Smooth muscle cell (in vitro differentiated cells): Measurements from ENCODE around the gene DCST1. TPM values are rescaled to one million over a fixed set of nuclear protein-coding genes. Genes with fewer than 3 reads are reported as not detected.
A peak's percentile ranks its signal among the peaks of the same experiment; 100 is the strongest.

Experiments used
- DNase-seq: peaks from one replicate; lab custom pipeline; 2025; ENCODE audit not compliant: unreplicated experiment; lab: John Stamatoyannopoulos, UW
- H2AFZ ChIP-seq: fragments of 200-600 bp; sonication (generic); 2 replicates; pipeline ENCODE4 v1.6.0; 2016; ENCODE audit warnings: antibody characterized with exemption, low read depth, mild to moderate bottlenecking
- H3F3A ChIP-seq: fragments of 200-600 bp; sonication (generic); 2 replicates; pipeline ENCODE4 v1.6.0; 2017; ENCODE audit warnings: antibody characterized with exemption, low read depth
- H3K27ac ChIP-seq: fragments of 200-600 bp; sonication (generic); 2 replicates; pipeline ENCODE4 v1.5.1; 2016; ENCODE audit warnings: low read depth, mild to moderate bottlenecking
- H3K27me3 ChIP-seq: fragments of 200-600 bp; sonication (generic); 2 replicates; pipeline ENCODE4 v1.6.1; 2016; ENCODE audit warnings: low read depth, mild to moderate bottlenecking
- H3K36me3 ChIP-seq: fragments of 200-600 bp; sonication (generic); 2 replicates; pipeline ENCODE4 v1.5.1; 2016; ENCODE audit warnings: low read depth
- H3K4me1 ChIP-seq: fragments of 200-600 bp; sonication (generic); 2 replicates; pipeline ENCODE4 v1.5.1; 2016; ENCODE audit warnings: low read depth
- H3K4me2 ChIP-seq: fragments of 200-600 bp; sonication (generic); 2 replicates; pipeline ENCODE4 v1.6.0; 2016; ENCODE audit warnings: mild to moderate bottlenecking
- H3K4me3 ChIP-seq: fragments of 200-600 bp; sonication (generic); 2 replicates; pipeline ENCODE4 v1.5.1; 2016; ENCODE audit warnings: mild to moderate bottlenecking
- H3K79me2 ChIP-seq: fragments of 200-600 bp; sonication (generic); 2 replicates; pipeline ENCODE4 v1.6.0; 2016; ENCODE audit warnings: low read depth, mild to moderate bottlenecking
- H3K9ac ChIP-seq: fragments of 200-600 bp; sonication (generic); 2 replicates; pipeline ENCODE4 v1.6.0; 2016; ENCODE audit warnings: low read depth
- H3K9me3 ChIP-seq: fragments of 200-600 bp; sonication (generic); replicated peaks from 2 replicates; pipeline ENCODE4 v1.5.1; 2016; ENCODE audit warnings: low read depth
- H4K20me1 ChIP-seq: fragments of 200-600 bp; sonication (generic); 2 replicates; pipeline ENCODE4 v1.6.0; 2016; ENCODE audit warnings: low read depth
- WGBS: methylation state at CpG from one replicate; pipeline ENCODE4 v1.1.7; 2016; ENCODE audit warnings: low lambda C conversion rate; 5-methylcytosine and 5-hydroxymethylcytosine counted together
- polyA plus RNA-seq: library from polyadenylated mRNA; unstranded; fragments of >200 nt; fragmentation: Nextera tagmentation; extraction: Ambion mirVana; gene quantifications from 2 replicates; pipeline ENCODE4 v1.2.1, GENCODE V29; 2016
- total RNA-seq: library from RNA; depleted of rRNA; stranded (reverse); fragments of >200 nt; gene quantifications from 2 replicates; pipeline ENCODE4 v1.2.3, GENCODE V29; 2014
- TF ChIP-seq, protein P1 (sequence below): fragments of 200-600 bp; sonication (generic); IDR thresholded peaks from 2 replicates; pipeline ENCODE4 v1.5.1; 2017; ENCODE audit warnings: borderline replicate concordance, mild to moderate bottlenecking, antibody characterized with exemption; ENCODE audit not compliant: insufficient read depth, poor library complexity, severe bottlenecking

Gene DCST1
- total and polyA plus RNA-seq, 2 experiments from 2014 or later: not detected

DNA sequence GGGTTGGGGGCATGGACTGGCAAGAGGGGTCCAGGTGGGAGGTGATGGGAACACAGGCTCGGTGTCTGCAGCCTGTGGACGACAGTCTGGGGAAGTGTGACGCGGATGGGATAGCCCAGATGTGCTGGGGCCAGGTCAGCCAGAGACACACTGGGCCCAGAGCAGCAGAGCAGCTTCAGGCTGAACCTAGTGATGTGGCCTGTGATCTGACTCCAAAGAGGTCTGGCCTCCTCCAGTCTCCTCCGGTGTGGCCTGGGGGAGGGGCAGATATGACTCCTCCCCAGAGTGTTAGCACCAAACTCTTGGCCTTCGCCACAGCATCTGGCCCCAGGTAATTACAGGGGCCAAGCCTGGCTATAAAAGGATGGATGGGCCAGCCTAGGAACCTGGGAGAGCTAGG lies 58.5 kb downstream of the DCST1 start:
- no peak overlapping the region for H3K4me2 ChIP-seq
- H3K27ac ChIP-seq: no peak overlapping the region
- no peak overlapping the region for H3K4me3 ChIP-seq
- H3K4me1 ChIP-seq: peaks cover 14% of the 10 kb centered on the region
- TF ChIP-seq, protein P1, sequence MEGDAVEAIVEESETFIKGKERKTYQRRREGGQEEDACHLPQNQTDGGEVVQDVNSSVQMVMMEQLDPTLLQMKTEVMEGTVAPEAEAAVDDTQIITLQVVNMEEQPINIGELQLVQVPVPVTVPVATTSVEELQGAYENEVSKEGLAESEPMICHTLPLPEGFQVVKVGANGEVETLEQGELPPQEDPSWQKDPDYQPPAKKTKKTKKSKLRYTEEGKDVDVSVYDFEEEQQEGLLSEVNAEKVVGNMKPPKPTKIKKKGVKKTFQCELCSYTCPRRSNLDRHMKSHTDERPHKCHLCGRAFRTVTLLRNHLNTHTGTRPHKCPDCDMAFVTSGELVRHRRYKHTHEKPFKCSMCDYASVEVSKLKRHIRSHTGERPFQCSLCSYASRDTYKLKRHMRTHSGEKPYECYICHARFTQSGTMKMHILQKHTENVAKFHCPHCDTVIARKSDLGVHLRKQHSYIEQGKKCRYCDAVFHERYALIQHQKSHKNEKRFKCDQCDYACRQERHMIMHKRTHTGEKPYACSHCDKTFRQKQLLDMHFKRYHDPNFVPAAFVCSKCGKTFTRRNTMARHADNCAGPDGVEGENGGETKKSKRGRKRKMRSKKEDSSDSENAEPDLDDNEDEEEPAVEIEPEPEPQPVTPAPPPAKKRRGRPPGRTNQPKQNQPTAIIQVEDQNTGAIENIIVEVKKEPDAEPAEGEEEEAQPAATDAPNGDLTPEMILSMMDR: no peak
- no peak for DNase-seq
- 83% methylated on average over 5 of the region's 6 CpGs for WGBS
- H3K79me2 ChIP-seq: no peaks in the 10 kb centered on the region
- H3K9me3 ChIP-seq: no peaks in the 10 kb centered on the region
- no peaks in the 10 kb centered on the region for H3K36me3 ChIP-seq
- peaks cover 11% of the 10 kb centered on the region for H3K27me3 ChIP-seq
- H3K9ac ChIP-seq: no peak overlapping the region
- no peak overlapping the region for H2AFZ ChIP-seq
- no peaks in the 10 kb centered on the region for H4K20me1 ChIP-seq
- H3F3A ChIP-seq: peaks cover 10% of the 10 kb centered on the region

DNA sequence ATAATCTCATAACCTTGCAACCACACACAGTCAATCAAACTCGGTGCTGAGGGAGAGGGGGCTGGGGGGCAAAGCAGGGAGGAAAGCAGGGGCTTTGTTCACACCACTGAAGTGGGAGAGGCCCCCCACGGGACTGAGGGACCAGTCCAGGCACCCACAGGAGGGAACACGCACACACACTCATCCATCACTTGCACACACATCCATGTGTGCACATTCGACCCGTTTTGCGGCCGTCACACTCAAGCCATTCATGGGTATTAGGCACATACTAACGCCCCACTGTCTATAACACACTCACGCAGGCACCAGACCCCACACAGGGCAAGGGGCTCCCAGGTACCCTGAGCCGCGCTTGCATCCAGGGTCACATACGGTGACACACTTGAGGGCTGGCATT lies 59.0 kb downstream of the DCST1 start:
- DNase-seq: no peak
- TF ChIP-seq, protein P1: no peak
- Histone ChIP-seq H3K36me3 (no peaks in the 10 kb centered on the region), H4K20me1 (no peaks in the 10 kb centered on the region), H3K79me2 (no peaks in the 10 kb centered on the region), H3K27me3 (peaks cover 11% of the 10 kb centered on the region), H2AFZ (no peak overlapping the region), H3K27ac (no peak overlapping the region), H3F3A (peaks cover 10% of the 10 kb centered on the region), H3K4me3 (no peak overlapping the region), H3K4me2 (no peak overlapping the region), H3K4me1 (peaks cover 14% of the 10 kb centered on the region), H3K9me3 (no peaks in the 10 kb centered on the region), H3K9ac (no peak overlapping the region)
- WGBS: 94% methylated on average over 12 of the region's 12 CpGs

DNA sequence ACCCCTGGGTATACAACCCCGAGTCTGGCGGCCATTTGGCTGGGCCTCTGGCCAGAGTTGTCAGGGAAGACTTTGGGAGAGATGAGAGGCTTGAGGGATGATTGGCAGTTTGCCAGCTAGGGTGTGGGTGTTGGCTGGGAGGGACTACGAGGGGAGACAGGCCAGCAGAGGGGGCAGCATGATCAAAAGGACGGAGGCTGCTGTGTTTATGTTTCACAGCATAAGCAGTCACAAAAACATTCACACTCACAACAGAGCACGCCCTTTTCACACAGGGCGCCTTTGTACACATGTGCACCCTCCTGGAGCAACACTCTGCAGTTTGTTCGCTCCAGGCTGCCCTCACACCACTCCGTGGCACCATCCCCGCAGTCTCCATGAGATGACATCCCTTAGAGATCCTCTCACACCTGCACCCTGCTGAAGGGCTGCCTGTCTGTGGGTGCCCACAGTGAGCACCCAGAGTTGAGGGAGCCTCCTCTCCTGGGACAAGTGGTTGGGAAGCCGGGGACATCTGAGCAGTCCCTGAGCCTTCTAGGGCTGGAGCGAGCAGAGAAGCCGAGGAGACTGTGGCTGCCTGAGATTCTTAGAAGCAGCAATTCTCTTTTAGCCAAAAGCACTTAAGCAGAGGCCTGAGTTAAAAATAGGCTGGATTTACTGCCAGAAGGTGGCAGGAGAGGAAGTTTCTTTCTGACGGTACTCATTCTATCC lies 60.4 kb downstream of the DCST1 start:
- 47% methylated on average over 13 of the region's 13 CpGs for WGBS
- peak overlapping the region; percentile 34 for H2AFZ ChIP-seq
- H3K9ac ChIP-seq: no peak overlapping the region
- H3K9me3 ChIP-seq: no peaks in the 10 kb centered on the region
- no peaks in the 10 kb centered on the region for H3K36me3 ChIP-seq
- peaks cover 14% of the 10 kb centered on the region for H3K4me1 ChIP-seq
- H3K27ac ChIP-seq: no peak overlapping the region
- no peaks in the 10 kb centered on the region for H3K79me2 ChIP-seq
- no peak overlapping the region for H3K4me3 ChIP-seq
- peaks cover 11% of the 10 kb centered on the region for H3K27me3 ChIP-seq
- DNase-seq: no peak
- TF ChIP-seq, protein P1: peak; percentile 37
- H3K4me2 ChIP-seq: no peak overlapping the region
- peaks cover 10% of the 10 kb centered on the region for H3F3A ChIP-seq
- H4K20me1 ChIP-seq: no peaks in the 10 kb centered on the region

DNA sequence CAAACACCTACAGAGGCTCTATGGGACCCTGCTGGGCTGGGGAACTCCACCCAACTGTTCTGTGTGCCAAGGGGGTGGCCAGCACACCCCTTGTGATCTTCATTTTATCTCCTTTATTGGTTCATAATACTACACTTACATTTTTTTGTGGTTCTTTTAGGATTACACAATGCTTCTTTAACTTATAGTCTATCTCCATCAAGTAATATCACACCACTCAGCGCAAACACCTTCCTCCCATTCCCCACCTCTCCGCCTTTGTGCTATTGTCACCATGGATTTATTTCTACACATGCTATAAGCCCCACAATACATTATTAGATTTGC lies 61.0 kb downstream of the DCST1 start:
- H2AFZ ChIP-seq: peak overlapping the region; percentile 34
- peaks cover 11% of the 10 kb centered on the region for H3K27me3 ChIP-seq
- H3K4me2 ChIP-seq: no peak overlapping the region
- H3K36me3 ChIP-seq: no peaks in the 10 kb centered on the region
- 91% methylated on average over 2 of the region's 2 CpGs for WGBS
- no peak overlapping the region for H3K9ac ChIP-seq
- TF ChIP-seq, protein P1: no peak
- no peaks in the 10 kb centered on the region for H4K20me1 ChIP-seq
- peaks cover 14% of the 10 kb centered on the region for H3K4me1 ChIP-seq
- no peaks in the 10 kb centered on the region for H3K79me2 ChIP-seq
- H3F3A ChIP-seq: peaks cover 10% of the 10 kb centered on the region
- no peak overlapping the region for H3K4me3 ChIP-seq
- no peak for DNase-seq
- H3K27ac ChIP-seq: no peak overlapping the region
- no peaks in the 10 kb centered on the region for H3K9me3 ChIP-seq
